GM12872 (cell line): Measurements from ENCODE around the gene CRYL1.

Experiments used
- CTCF ChIP-seq: IDR thresholded peaks from 3 replicates; pipeline ENCODE4 v1.5.1; 2011; ENCODE audit warnings: low read depth, mild to moderate bottlenecking, low read length, moderate library complexity; ENCODE audit not compliant: insufficient read depth

The CRYL1 gene

GRCh38 chr13:20412691-20413355 lies 112.8 kb downstream of the CRYL1 start:
- no peak for TF ChIP-seq CTCF

- no peak for TF ChIP-seq CTCF
Observed at GRCh38 chr13:20411638-20412342, 113.9 kb downstream of the CRYL1 start.

- no peak for TF ChIP-seq CTCF
Observed at GRCh38 chr13:20410726-20411125, 114.9 kb downstream of the CRYL1 start.

GRCh38 chr13:20408181-20408580 lies 117.5 kb downstream of the CRYL1 start:
- no peak for TF ChIP-seq CTCF

- TF ChIP-seq CTCF, result no peak
Observed at GRCh38 chr13:20407759-20408158, 117.9 kb downstream of the CRYL1 start.

GRCh38 chr13:20405691-20406090 lies 120.0 kb downstream of the CRYL1 start:
- TF ChIP-seq CTCF, result no peak

- TF ChIP-seq CTCF, result no peak
Observed at GRCh38 chr13:20404488-20405222, 121.0 kb downstream of the CRYL1 start.
